M059J (cell line): ENCODE measurements around the gene C13orf42. TPM values are rescaled to one million over a fixed set of nuclear protein-coding genes. Genes with fewer than 3 reads are reported as not detected.

Source experiments
- DNase-seq: peaks from one replicate; pipeline ENCODE4 v3.0.0-alpha.2; 2012; ENCODE audit warnings: low read depth
- total RNA-seq: library from RNA; depleted of rRNA; stranded (reverse); fragments of >200 nt; shearing (Covaris generic); gene quantifications from 2 replicates; pipeline ENCODE4 v1.2.3, GENCODE V29; 2014; rRNA removed

Gene C13orf42
- total RNA-seq, 1 experiment from 2014 or later, result not detected

GRCh38 chr13:51033421-51034185, 77.5 kb downstream of the C13orf42 start:
- DNase-seq, result no peak

GRCh38 chr13:51032831-51033230, 78.2 kb downstream of the C13orf42 start:
- DNase-seq, result no peak

Other genes with a start within 250 kb of the C13orf42 start
- gene RNASEH2B, start 201.5 kb downstream of the C13orf42 start, total RNA-seq, result 65.5 and 97.8 TPM in 2 replicates
- gene FAM124A, start 111.1 kb upstream of the C13orf42 start, total RNA-seq, result 0.22 and 0.64 TPM in 2 replicates
- not detected in 2 replicates for gene SERPINE3, start 228.4 kb upstream of the C13orf42 start, total RNA-seq